Measurements from ENCODE around the gene PACRG. TPM values are rescaled to one million over a fixed set of nuclear protein-coding genes. Genes with fewer than 3 reads are reported as not detected.

PACRG gene
- total and polyA plus RNA-seq, 12 donors, result 2.1 to 34.6 (median 10.0) TPM

DNA sequence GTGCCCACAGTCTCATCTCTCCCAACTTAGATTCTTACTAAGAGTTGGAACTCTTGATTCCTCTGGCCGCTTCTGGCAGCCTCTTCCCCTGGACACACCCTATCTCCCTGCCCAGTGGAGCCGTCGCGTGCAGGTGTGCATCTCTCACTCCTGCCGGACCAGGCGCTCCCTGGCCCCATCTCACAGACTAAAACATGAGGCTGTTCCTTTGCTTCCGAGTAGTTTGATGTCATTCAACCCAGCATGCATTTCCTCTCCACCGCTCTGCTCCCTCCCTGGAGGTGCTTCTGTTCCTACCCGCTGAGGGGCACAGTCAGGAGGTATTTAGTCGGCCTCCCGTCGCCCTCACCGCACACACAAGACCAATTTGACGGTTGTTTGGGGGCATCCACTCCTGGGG lies 458.8 kb downstream of the PACRG start:
- DNase-seq (no peak), ATAC-seq (no peak)
- H3K27me3 ChIP-seq, result no peaks in the 10 kb centered on the region
- H3K9me3 ChIP-seq, result no peaks in the 10 kb centered on the region
- WGBS, 2 donors, result 95 to 97% methylated on average over 14 of the region's 14 CpGs
- TF ChIP-seq, protein P1, sequence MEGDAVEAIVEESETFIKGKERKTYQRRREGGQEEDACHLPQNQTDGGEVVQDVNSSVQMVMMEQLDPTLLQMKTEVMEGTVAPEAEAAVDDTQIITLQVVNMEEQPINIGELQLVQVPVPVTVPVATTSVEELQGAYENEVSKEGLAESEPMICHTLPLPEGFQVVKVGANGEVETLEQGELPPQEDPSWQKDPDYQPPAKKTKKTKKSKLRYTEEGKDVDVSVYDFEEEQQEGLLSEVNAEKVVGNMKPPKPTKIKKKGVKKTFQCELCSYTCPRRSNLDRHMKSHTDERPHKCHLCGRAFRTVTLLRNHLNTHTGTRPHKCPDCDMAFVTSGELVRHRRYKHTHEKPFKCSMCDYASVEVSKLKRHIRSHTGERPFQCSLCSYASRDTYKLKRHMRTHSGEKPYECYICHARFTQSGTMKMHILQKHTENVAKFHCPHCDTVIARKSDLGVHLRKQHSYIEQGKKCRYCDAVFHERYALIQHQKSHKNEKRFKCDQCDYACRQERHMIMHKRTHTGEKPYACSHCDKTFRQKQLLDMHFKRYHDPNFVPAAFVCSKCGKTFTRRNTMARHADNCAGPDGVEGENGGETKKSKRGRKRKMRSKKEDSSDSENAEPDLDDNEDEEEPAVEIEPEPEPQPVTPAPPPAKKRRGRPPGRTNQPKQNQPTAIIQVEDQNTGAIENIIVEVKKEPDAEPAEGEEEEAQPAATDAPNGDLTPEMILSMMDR (IDR thresholded peaks at IDR 0.05), result no peak
- H3K27ac ChIP-seq, result no peak overlapping the region
- no peak overlapping the region for H3K4me3 ChIP-seq
- H3K36me3 ChIP-seq, result no peaks in the 10 kb centered on the region
- intact Hi-C loops (cut with DNase I), result loop anchor here in 9 of 10 donors (10.0 kb wide), 9 partner anchors 128 to 1738 kb away; no protein-coding TSS in a partner anchor
- H3K4me1 ChIP-seq, result peaks cover 3 to 26% (median 18%) of the 10 kb centered on the region in 9 donors

DNA sequence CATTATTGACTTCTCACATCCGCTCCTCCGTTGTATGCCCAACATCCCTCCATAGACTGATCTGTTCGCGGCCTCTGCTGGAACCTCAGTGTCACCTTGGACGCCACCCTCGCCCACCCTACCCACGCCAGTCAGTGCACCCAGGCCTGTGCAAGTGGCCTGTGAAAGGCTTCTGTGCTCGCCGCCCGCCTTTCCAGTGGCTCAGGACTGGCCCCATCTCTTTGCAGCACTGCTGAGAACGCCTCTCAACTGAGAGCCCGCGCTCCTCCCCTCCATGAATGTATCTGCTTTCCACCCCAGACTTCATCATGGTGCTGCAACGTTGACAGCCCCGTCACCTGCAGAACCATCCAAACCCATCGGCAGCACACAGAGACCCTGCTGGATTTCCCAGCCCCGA lies 459.4 kb downstream of the PACRG start:
- H3K4me3 ChIP-seq, result no peak overlapping the region
- no peak for DNase-seq
- ATAC-seq, result no peak
- TF ChIP-seq, protein P1 (IDR thresholded peaks at IDR 0.05), result no peak
- no peaks in the 10 kb centered on the region for H3K9me3 ChIP-seq
- H3K36me3 ChIP-seq, result no peaks in the 10 kb centered on the region
- peaks cover 4 to 27% (median 20%) of the 10 kb centered on the region in 9 donors for H3K4me1 ChIP-seq
- no peak overlapping the region for H3K27ac ChIP-seq
- intact Hi-C loops (cut with DNase I), result loop anchor here in 9 of 10 donors (10.0 kb wide), 9 partner anchors 128 to 1738 kb away; no protein-coding TSS in a partner anchor
- H3K27me3 ChIP-seq, result no peaks in the 10 kb centered on the region
- WGBS, 2 donors, result 97 to 98% methylated on average over 17 of the region's 17 CpGs

DNA sequence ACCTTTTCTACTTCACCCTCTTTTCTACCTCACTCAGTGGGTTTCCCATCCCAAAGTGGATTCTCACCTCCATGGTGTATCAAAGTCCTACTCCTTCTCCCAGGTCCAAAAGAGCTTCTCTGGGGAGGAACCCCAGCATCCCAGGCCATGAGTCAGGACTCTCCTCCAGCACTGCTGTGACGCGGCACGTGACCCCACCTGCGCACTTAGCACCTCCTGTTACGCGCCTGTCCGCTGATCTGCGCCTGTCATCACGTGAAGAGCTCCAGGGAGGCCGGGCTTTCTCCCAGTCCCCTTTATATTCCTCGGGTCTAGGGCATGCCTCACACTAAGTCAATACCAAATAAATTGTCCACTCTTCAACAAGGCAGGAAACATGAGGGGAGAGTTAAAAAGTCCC lies 459.8 kb downstream of the PACRG start:
- TF ChIP-seq, protein P1 (IDR thresholded peaks at IDR 0.05), result no peak
- WGBS, 2 donors, result 97 to 98% methylated on average over 11 of the region's 11 CpGs
- intact Hi-C loops (cut with DNase I), result loop anchor here in 9 of 10 donors (10.0 kb wide), 9 partner anchors 127 to 1737 kb away; no protein-coding TSS in a partner anchor

GRCh38 chr6:163188746-163189145 lies 461.0 kb downstream of the PACRG start:
- Histone ChIP-seq H3K4me3 (no peak overlapping the region), H3K27ac (no peak overlapping the region), H3K4me1 (peaks cover 0 to 25% (median 19%) of the 10 kb centered on the region in 9 donors), H3K27me3 (no peaks in the 10 kb centered on the region), H3K36me3 (no peaks in the 10 kb centered on the region), H3K9me3 (no peaks in the 10 kb centered on the region)
- no peak for DNase-seq
- 89 to 91% methylated on average over 6 of the region's 6 CpGs for WGBS, 2 donors
- TF ChIP-seq, protein P1 (IDR thresholded peaks at IDR 0.05), result no peak
- intact Hi-C loops (cut with DNase I), result loop anchor here in 9 of 10 donors (10.0 kb wide), 9 partner anchors 126 to 1736 kb away; no protein-coding TSS in a partner anchor
- ATAC-seq, result no peak

More for the DNA sequence above, 459.8 kb downstream of the PACRG start:
- Histone ChIP-seq H3K36me3 (no peaks in the 10 kb centered on the region), H3K27ac (no peak overlapping the region), H3K4me1 (peaks cover 4 to 31% (median 20%) of the 10 kb centered on the region in 9 donors), H3K27me3 (no peaks in the 10 kb centered on the region), H3K9me3 (no peaks in the 10 kb centered on the region), H3K4me3 (no peak overlapping the region)
- ATAC-seq (peak in 1 of 8 donors; percentile 12), DNase-seq (no peak)

Measured in heart right ventricle (tissue), 16 donors.